HG03280 (cell line): ENCODE data around the gene BCAP29.
"Not testable (repeated sequence)": the region's sequence is repeated elsewhere in the genome, so short reads cannot be mapped to it uniquely, and the experiment has no call there.

Experiments used
- ATAC-seq: cut with Tn5 transposase; IDR thresholded peaks from one replicate; pipeline ENCODE4 v1.9.1; 2021; ENCODE audit warnings: mild to moderate bottlenecking, moderate library complexity; ENCODE audit not compliant: unreplicated experiment

BCAP29 gene, protein sequence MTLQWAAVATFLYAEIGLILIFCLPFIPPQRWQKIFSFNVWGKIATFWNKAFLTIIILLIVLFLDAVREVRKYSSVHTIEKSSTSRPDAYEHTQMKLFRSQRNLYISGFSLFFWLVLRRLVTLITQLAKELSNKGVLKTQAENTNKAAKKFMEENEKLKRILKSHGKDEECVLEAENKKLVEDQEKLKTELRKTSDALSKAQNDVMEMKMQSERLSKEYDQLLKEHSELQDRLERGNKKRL

DNA sequence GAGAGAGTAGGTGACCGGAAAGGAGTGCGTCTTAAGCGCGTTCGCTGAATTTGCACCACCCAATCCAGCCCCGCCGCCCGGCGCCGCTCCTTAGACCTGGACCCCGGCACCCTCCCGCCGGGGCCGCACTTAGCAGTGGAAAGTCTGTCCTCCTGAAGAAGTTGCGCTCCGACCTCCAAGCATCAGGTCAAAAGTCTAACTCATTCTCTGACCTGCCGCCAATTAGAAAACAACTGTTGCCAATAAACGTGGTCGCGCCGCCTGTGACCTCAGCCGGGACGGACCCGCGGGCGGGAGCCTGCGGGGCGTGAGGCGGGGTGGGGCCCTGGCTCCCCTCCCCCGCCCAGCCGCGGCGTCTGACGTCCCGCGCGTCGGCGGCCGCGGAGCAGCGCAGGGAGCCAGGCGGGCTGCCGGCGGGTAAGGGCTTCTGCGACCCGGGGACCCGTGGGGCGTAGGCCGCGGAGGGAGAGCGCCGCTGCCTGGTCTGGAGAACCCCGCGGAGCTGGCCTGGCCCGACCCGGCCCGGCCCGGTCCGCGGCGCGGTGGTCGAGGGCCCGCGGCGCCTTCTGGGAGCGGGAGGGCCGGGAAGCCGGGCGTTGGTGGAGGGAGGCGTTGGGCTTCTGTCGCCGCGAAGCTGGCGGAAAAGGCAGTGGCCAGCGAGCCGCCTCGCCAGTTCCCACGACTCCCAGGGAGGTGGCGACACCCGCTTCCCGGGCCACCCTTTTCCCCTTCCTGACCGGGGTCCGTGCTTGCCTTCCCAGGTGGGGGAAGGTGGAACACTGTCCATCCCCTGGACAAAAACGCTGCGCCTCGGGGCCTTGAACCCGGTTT lies at the start of gene BCAP29:
BCAP29 (plus strand) TSS at position 362 of the 831 bp plus-strand sequence. CDS start 527 bp downstream, outside the sequence.
- ATAC-seq, result peak; percentile 93

DNA sequence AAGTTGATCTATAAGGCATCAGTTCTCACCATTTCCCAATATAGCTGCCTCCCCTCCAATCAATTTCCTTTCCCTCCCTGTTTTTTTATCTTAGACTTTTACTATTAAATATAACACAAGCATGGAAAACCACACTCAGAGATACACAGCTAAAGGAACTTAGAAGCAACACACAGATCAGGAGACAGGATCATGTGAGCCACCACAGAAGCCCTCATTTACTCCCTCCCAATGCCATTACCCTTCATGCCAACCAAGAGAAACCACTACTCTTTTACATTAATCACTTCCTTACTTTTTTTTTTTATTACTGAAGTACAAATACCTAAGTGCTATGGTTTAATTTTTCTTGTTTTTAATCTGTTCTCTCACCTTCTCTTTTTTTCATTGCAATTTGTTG lies 49.3 kb upstream of the BCAP29 start:
- ATAC-seq, result no peak

DNA sequence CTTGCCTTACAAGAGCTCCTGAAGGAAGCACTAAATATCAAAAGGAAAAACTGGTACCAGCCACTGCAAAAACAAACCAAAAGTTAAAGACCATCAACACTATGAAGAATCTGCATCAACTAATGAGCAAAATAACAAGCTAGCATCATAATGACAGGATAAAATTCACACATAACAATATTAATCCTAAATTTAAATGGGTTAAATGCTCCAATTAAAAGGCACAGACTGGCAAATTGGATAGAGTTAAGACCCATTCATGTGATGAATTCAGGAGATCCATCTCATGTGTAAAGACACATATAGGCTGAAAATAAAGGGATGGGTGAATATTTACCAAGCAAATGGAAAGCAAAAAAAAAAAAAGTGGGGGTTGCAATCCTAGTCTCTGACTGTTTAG lies 45.9 kb upstream of the BCAP29 start:
- ATAC-seq, result no peak

DNA sequence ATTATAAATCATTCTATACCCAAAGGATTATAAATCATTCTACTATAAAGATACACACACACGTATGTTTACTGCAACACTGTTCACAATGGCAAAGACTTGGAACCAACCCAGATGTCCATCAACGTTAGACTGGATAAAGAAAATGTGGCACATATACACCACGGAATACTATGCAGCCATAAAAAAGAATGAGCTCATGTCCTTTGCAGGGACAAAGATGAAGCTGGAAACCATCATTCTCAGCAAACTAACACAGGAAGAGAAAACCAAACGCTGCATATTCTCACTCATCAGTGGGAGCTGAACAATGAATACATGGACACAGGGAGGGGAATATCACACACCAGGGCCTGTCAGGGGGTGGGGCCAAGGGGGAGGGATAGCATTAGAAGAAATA lies 42.8 kb upstream of the BCAP29 start:
- ATAC-seq, result not testable (repeated sequence)

DNA sequence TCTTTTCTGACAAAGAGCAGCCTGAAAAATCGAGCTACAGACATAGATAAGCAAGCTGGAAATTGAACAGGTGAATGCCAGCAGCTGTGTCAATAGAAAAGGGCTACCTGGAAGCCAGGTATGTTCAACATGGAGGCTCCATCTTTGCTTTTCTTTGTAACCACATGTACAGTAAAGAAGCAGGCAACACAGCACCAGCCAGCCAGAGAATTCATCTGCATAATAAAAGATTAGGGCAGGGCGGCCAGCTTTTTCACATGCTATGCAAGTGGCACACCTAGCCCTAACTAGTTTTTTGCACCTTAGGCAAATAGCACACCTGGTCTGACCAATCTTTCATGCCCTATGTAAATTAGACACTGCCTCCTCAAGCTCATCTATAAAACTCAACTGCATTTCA lies 42.0 kb upstream of the BCAP29 start:
- ATAC-seq, result no peak

DNA sequence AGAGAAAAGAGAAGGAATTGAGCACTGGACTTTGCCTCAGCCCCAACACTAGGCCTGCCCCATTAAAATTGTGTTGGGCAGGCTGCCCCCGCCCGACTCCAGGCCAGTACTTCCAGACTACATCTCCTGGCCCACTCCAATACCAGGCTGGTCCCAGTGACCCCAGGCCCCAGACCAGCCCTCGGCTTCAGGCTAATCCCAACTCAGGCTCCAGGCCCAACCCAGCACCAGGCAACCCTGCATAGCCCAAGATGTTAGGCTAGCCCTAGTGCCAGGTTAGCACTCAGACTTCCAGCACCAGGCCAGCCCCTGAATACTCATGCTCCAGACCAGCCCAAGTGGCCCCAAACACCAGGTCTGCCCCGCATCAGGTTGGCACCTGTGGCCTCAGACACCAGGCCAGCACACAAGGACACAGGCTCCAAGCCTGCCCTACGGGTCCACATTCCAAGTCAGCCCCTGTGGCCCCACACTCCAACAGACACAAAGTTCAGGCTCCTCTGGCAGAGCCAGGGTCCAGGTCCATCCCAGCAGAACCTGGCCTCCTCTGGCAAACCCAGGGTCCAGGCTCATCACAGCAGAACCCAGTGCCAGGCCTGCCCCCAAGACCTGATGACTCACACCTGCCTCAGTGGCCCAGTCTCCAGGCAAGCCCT lies 36.6 kb upstream of the BCAP29 start:
- ATAC-seq, result no peak

DNA sequence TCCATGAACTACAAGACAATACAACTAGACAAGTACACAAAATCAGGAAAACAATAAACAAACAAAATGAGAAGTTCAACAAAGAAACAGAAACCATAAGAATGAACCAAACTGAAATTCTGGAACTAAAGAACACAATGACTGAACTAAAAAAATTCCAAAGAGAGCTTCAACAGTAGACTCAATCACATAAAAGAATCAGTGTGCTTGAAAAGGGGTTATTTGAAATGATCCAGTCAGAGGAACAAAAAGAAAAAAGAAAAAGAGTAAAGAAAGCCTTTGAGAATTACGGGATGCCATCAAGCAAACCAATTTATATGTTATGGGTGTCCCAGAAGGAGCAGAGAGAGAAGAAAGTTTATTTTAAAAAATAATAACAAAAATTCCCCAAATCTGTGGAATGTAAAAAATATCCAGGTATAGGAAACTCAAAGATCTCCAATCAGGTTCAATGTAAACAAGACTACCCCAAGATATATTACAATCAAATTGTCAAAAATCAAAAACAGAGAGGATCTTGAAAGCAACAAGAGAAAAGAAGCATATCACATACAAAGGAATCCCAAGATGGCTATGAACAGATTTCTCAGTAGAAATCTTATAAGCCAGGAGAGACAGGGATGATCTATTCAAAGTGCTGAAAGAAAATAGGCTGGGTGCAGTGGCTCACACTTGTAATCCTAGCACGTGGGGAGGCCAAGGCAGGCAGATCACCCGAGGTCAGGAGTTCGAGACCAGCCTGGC lies 35.0 kb upstream of the BCAP29 start:
- no peak for ATAC-seq

DNA sequence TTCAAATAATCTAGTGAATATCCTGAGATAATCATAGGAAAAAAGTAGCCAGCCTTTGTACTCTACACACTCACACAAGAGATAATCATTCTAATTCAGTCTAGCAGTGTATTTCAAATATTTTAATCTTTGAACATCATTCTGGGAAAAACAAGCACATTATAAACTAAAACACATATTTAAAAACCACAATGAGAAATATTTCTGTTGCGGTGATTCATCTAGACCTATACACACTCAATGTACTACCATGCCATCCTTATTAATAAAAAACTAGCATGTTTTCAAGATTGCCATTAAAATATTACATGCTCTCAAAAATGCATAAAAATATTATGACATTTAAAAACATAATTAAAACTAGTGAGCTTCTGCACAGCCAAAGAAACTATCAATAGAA lies 28.1 kb upstream of the BCAP29 start:
- ATAC-seq, result no peak

DNA sequence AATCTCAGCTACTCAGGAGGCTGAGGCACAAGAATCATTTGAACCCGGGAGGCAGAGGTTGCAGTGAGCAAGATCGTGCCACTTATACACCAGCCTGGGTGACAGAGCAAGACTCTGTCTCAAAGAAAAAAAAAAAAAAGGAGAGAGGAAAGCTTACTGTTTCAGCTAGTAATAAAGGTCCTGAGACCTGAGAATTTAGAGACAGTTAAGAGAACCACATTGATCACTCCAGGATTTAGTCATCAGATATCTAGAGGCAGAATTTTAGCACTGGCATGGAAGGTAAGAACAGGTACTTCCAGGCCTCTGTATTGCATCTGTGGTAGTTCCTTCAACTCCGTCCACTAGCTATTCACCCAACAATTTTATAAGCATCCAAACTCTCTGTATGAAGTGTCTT lies 24.2 kb upstream of the BCAP29 start:
- ATAC-seq, result no peak

DNA sequence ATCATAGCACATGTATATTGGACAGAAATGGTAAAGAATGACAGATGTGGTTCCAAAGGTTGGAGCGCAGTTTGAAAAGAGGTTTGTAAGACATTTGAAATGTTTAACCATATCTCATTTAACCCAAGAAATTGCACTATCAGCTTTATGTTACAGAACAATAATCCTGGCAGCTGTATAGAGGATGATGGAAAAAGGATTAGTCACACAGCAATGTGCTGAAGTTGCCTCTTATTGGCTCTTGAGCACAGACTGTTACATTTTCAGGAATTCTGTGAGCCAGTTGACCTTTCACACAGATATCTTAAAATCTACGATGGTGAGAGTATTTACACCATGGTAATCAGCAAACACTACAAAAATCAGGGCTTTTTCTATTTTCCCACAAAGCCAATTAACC lies 20.2 kb upstream of the BCAP29 start:
- ATAC-seq, result no peak

DNA sequence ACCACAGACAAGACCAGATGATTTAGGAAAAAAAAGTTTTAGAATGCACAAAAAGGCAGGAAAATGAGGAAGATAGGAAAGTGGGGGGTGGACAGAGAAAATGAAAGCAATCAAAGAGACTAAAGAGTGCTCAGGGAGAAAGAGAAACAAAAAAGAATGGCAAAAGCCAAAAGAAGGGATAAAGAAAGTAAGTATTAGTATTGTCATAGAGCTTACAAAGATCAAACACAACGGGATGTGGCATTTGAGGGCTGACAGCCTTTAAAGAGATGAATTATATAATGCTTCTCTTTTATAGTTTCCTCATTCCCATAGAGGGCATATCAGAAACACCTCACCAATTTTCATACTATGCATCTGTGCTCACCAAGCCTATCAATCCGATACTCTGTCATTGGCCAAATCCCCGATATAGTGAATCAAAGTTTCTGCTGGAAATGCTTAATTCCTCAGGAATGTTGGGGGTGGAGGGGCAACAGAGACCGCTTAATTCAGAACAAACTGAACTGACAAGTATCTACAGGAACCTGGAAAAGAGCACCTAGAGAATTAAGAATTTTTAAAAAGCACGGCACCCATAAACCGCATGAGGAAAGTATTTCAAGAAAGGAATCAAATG lies 19.0 kb upstream of the BCAP29 start:
- no peak for ATAC-seq

DNA sequence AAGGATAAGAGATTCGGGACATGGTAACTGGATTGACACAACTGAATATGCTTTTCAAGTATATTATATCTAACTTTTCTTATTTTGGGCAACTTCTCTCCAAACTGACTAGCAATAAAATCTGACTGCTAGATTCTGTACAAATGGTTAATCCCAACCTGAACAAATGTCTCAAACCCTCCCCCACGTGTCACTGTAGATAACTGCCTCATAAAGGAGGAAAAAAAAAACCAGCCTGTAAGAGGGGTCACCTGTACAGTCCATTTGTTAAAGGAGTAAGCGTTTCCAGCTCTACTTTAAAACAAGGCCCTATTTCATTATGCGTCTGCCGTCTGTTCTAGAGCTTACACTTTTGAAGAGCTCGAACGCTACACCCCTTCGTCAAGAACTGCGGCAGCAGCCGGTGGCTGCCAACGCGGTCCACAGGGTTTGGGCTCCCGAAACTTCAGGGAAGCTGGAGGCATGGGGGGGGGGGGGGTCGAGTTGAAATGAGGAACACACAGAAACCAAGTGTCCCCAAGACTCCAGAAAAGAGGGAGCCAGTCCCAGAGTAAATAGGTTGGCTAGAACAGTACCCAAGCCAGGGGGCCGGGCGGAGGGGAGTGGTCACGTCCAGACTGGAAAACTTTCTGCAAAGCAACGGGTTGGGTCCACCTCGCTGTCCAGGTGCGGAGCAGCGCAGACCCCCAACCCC lies 16.8 kb upstream of the BCAP29 start:
- ATAC-seq, result peak; percentile 55

DNA sequence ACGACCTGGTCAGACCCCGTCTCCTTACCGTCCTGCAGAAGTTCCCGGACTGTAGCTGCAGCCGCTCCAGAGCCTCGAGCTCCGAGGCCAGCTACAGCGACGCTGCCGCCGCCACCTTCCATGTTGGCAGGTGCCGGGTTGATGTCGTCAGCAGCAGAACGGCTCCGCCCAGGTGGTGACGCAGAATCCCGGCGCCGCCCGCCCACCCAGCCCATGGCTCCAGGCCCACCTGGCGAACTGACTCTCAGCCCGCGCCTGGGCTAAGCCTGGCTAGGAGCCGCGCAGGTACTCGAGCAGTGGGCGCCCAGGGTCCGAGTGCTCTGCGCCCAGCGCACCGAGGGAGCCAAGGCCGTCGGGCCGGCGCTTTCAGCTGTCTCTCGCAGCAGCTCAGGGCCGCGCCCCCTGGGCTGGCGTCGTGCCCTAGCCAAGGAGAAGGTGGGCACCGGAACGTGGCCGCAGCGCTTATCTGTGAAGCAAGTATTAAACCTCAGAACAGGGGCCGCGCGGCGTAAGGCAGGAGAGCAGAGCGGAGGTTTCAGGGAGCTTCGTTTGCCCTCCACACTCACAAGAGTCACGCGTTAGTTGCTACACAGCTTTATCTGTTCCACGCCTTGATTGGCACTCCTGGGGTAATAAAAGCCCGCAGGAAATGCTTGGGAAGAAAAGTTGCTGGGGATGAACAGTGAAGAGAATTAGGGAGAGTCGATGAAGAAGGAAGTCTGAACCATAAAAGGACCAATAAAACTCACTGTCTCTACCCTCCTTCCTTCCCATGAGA lies 16.1 kb upstream of the BCAP29 start, which contains the start of the genes COG5 and DUS4L:
COG5 (minus strand) TSS at position 146 of the 778 bp plus-strand sequence; CDS start at position 122, 24 bp downstream.
DUS4L (plus strand) TSS at position 197 of the 778 bp plus-strand sequence. CDS start 3,100 bp downstream, outside the sequence.
- peak; percentile 97 for ATAC-seq

DNA sequence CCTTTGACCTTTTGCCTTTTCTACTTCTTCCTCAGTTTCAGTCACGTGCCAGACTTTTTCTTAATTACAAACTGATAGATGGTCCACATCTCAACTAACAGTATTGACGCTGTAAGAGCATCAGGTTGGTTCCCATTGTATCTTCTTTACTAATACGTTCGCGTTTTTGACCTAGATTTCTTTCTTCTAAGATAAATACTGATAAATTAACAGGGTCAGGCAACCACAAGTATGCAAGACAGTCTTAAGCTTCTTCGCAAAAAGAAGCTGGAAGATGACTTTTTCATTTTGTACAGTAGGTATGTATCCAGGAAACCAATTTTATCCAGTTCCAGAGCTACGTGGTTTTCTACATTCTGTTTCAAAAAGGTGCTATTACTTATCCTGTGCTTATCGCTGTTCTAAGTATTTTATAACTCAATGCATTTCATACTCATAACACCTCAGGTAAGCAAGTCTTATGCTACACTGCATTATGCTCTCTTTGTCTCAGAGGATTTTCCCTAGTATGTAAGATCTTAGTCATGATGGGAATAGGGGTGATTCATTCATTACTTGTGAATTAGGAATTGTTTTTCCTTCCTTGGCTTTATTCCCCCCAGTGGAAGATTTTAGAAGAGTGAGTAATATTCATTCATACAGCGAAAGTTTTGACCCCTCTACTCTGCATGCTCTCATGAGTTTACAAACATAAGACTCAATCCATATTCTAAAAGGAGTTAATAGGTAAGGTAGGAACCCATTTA lies 15.3 kb upstream of the BCAP29 start:
- no peak for ATAC-seq

DNA sequence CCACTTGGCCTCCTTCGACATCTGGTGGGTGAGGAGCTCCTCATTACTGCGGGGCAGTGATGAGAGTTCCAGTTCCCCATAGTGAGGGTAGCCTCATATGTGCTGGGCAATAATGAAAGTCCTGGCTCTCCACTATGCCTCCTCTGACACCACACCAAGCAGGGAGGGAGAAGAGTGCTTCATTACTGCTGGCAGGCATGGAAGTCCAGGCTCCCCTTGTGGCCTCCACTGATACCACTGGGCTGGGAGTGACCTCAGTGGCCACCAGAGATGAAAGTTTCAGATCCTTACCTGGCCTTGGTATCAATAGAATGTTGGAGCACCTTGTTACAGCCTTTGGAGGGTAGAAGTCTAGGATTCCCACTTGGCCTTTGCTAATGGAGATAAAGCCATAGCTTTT lies 9.7 kb upstream of the BCAP29 start:
- ATAC-seq, result no peak

DNA sequence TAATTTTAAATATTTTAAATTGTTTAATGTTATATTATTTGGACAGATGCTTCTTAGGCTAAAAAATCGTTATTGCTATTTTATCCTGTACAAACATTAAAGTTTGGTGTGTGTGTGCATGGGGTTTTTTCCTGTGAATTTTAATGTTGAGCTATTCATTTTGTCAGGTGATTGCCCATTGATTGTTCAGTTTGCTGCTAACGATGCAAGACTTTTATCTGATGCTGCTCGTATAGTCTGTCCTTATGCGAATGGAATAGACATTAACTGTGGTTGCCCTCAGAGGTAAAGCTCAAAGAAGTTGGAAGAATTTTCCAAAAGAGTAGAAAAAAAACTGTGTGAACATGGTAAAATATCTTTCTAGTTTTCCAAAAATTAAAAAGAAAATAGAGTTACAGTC lies 6.5 kb upstream of the BCAP29 start:
- ATAC-seq, result no peak

DNA sequence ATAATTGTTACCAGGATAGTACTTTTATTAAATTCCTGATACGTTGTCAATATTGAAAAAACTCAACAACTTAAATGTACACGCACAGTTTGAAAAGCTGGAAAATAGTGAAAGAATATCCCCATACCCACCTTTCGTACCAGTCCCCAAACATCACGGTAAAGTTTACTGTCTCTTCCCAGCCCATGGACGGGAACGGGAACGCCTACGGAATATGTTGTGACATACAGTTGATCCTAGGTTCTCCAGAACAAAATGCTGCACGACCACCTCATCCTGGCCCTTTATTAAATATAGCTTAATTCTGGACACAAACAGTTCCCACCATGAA lies 527 bp upstream of the BCAP29 start:
- no peak for ATAC-seq

DNA sequence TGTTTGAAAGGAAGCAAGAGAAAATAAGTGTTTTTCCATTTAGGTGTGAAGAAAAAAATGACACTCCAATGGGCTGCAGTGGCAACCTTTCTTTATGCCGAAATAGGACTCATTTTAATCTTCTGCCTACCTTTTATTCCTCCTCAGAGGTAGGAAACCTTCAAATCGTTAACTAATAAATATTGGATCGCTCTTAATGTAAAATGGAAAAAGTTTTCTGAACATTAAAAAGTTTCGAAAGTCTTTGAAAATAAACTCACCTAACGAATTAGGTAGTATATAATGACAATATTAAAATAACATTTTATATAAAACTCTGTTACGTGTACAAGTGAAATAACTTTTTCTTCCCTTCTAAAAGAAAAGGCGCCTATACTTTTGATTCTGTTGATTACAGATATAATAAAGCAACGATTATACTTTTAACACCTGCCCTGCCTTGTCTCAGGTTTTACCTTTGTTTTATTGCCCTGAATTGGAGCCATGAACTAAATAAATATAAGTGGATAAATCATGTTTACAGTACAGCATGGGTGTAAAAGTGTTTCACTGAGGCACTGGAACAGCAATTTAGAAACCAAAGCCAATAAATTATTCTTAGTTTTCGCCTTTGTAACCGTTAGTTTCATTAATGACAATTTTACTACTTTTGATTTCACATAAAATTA lies 804 bp downstream of the BCAP29 start:
- no peak for ATAC-seq
